Activated T-helper 1 cell treated with anti-CD3 and anti-CD28 coated beads, Interleukin-2, amount 50 U/mL, for 16 hours (primary cell): Measurements from ENCODE around the gene SIVA1.

Experiments used
- DNase-seq, 2 donors: peaks; one replicate each; pipeline ENCODE4 v3.0.0-alpha.2; 2020; ENCODE audit warnings: low read depth in 1 of 2, low spot score in 1 of 2

The SIVA1 gene

GRCh38 chr14:104783484-104784217 is 30.7 kb downstream of the SIVA1 start:
- DNase-seq, result no peak

GRCh38 chr14:104784218-104784568 is 31.2 kb downstream of the SIVA1 start:
- DNase-seq, result no peak

- no peak for DNase-seq
Observed at GRCh38 chr14:104784846-104785707, 32.1 kb downstream of the SIVA1 start.

- no peak for DNase-seq
Observed at GRCh38 chr14:104785708-104786080, 32.7 kb downstream of the SIVA1 start.

DNA sequence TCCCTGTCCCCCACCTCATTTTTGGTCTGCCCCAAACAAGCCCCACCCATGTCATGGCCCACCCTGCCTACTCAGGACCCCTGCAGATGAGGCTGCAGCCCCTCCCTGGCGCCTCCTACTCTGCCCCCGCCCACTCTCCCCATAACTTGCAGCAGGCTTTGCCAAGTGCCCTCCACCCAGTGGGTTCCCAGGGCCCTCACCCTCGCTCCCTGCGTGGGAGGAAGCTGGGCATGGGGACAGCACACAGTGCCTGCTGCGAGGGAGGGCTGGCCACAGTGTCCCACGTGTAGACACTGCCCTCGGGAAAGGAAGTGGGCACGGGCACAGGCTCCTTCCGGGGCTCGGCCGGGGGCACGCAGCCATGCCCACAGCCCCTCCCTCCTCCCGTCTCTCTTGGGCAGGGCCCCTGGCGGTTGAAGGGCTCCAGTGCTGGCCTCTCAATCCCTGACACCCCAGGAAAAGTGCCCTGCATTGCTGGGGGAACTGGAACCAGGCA is 33.2 kb downstream of the SIVA1 start:
- DNase-seq, result no peak

DNA sequence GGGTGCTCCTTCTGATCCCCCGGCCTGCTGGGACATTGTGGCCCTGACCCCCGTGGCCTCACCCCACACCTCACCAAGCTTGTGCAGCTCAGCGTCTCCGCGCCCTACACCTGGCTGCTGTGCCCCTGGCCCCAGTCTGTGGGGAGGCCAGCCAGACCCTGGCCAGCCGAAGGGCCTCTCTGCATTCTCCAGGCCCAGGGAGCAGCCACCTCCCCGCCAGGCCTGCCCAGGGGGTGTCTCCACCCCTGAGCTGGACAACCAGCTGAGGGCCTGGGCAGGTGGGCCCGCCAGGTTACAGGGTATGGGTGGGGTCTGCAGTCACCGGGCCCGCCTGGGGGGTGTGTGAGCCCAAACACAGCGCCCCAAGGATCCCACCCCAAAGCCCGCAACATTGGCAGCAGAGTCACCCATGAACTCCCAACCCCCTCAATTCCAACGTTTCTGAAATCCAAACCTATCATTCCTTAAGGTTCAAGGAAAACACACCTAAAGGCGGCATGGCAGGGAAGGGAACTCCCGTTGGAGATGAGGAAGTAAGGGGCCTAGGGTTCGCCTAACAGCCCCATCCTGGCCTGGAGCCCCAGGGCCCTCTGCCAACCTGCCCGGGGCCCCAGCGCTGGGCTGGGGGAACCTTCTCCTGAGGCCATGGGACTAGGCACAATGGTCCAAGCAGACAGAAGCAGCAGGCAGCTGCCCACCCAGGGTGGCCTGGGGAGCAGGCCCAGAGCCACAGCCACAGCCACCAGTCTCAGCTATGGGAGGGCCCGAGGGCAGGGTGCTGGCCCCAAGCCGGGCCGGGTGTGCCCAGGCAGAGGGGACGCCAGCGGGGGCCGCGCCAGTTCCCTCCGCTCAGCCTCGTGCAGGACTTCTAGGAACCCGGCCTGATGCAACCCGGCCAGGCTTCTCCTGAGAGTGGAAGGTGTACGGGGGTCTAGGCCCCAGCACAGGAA is 34.1 kb downstream of the SIVA1 start:
- DNase-seq, result no peak

GRCh38 chr14:104787736-104788135 is 34.8 kb downstream of the SIVA1 start:
- no peak for DNase-seq

DNA sequence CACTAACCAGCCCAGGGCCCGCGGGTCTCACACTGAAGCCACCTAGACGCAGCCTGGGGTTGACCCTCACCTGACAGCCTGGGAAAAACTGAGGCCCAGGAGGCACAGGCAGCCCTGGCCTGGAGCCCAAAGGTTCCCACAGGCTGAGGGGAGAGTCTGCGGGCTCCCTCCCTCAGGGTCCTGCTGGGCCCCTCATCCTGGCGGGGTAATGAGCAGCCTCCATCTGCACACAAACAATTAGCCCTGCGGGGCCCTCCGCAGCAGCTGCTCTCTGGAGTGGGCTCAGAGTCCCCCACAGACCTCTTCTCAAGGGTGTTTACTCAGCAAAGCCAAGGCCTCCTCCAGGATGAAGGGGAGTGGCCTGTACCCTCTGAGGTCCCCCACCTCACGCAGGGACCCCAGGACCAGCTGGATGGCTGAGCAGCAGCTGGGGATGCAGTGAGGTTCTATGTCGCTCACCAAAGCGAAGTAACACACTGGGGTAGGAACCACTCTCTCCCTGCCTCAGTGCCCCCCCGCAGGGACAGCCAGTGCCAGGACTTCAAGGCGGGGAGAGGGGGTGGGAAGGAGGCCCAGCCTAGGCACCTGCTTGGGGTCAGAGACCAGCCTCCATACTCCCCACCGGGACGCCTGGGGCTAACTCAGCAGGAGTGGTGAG is 35.3 kb downstream of the SIVA1 start:
- DNase-seq, result no peak

GRCh38 chr14:104788873-104789663 is 36.1 kb downstream of the SIVA1 start:
- DNase-seq, result no peak

DNA sequence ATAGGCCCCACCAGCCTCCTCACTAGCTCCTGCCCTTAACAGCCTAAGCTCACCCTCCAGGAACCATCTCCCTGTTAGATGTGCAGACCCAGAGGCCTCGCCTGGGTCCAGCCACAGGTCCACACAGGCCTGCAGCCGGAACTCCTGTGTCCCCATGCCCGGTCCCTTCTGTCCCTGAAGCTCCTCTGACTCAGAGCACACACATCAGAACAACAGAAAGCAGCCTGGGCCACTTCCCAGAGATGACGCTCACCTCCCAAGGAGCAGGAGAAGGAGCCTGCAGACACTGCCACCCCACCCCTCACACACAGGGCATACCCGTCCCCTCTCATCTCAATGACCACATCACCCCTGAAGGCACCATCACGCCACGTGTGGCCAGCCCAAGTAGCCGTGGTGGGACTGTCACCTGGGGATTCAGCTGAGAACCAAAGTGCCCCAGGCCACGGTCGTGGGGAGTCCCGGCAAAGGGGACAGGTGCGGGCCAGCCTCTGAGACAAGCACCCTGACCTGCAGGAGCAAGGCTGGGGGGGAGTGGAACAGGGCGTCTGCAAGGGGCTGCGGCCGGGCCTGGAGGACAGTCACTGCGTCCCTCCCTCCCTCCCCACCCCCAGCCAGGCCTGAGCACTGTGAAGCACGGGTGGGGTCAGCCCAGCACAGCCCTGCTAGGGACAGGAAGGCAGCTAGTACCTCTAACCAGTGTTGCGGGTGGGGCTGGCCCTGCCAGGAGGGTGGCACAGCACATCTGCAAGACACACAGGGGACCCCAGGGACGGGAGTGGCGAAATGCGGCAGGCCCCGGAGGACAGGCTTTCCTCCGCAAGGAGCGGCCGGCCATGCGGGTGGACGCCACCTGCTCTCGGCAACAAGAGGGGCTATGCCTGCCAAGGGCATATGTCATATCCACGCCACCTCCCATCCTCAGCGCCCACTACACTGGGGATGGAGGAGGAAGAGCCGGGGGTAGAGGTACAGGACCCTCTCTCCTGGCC is 37.1 kb downstream of the SIVA1 start:
- DNase-seq, result no peak

GRCh38 chr14:104791425-104791824 is 38.5 kb downstream of the SIVA1 start:
- DNase-seq, result no peak

DNA sequence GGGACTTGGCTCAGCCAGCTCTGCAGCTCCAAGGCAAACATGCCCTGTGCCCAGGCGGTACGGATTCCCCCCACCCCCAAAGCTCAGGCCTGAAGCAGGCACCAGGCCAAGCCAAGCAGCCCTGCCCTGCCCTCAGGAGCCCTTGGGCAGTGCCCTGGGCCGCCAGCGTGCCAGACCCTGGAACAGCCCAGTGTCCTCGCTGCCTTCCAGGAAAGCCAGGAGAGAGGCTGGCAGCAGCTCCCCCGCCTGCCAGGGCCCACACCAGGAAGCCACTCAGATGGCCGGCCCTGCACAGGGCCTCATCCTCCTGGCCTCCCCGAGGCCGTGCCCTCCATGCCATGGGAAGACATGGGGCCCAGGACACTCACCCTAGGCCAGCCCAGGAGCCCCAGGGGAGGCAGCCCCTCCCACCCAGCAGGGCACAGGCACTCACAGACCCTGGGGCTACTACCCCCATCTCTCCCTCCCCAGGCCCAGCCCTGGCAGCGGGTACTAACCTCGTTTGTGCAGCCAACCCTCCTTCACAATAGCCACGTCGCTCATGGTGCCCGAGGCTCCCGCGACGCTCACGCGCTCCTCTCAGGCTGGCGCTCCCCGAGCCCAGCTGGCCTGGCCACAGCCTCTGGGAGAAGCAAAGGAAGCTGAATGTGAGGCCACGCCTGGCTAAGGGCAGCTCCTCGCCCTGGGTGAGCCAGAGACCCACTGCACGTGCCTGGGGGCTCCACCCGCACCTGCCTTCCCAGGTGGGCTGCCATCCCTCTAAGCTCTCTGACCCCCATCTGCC is 39.3 kb downstream of the SIVA1 start:
- no peak for DNase-seq

DNA sequence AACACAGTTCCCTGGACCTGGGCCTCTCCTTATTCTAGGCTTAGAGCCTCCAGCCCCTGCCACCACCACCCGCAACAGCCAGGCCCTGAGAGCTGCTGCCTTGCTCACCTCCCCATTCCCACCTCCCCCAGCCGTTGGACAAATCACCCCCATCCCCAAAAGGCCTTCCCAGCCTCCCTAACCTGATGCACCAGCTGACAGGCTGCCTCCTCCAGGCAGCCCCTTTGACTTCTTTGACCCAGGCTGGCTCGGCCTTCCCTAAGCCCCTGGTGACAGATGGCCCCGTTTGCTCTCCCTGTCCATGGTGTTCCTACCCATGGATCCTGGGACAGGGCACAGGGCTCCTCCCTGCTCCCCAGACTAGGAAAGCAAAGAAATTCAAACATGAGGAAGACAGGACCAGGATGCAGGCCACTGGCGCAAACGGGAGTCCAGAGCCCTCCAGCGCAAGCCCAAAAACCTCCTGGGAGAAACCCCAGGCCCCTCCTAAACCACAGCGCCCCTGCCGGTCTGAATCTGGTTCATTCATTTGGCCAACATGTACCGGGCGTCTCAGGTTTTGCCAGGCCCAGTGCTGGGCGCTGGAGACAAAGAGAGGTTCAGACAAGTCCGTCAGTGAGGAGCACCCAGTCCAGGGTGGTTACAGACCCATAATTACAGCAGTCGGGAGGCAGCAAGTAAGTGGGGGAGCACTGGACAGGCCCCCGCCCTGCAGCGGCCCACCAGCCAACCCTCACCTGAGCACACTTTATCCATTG is 40.2 kb downstream of the SIVA1 start:
- no peak for DNase-seq

DNA sequence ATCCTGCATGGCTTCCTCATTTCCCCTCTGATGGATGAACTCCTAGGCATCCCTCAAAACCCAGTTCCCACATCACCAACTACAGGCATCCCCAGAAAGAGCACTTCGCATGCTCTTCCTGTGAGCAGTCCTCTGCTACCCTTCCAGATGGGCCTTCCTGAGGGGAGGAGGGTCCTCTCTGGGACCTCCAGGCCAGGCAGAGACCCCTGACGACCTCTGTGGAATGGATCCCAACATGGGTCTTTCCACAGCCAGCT is 40.7 kb downstream of the SIVA1 start:
- no peak for DNase-seq

DNA sequence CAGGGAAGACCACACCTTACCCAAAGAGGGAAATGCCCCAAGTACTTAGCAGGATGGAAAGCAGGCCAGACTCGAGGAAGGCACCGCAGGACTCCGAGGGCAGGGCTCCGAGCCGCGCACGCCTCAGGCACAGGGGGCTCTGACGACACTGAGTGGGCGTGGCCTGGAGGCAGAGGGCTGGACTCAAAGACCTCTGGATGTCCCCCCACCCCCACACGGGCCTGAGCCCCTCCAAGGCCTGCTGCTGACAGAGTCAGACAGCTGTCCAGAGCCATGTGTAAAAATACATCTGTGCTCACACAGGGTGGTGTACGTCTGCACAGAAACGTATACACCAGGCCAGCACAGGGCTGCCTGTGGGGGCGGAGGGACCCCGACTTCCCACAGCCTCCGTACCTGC is 41.2 kb downstream of the SIVA1 start:
- DNase-seq, result no peak

DNA sequence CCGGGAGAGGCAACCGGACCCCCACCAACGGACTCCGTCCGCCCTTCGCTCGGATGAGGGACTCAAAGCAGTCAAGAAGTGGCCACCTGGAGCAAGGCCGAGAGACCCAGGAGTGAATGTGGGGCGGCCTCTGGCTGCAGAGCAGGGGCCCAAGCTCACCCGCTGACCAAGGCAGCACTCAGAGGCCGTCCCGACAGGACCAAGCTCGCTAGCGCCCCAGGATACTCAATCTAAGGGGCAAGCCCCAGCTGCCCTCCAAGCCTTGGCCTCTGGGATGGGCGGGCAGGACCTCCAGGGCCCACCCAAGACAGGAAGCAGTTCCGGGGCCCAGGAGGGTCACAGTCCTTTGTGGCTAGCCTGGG is 41.7 kb downstream of the SIVA1 start:
- no peak for DNase-seq

GRCh38 chr14:104794993-104795780 is 42.2 kb downstream of the SIVA1 start, which contains the start of gene AKT1:
AKT1 (minus strand) TSS chr14:104795748; CDS start chr14:104792643, 3,105 bp downstream.
- DNase-seq, result no peak
